Testis (tissue), 3 donors: Measurements from ENCODE around the gene TTC23. TPM values are rescaled to one million over a fixed set of nuclear protein-coding genes. Genes with fewer than 3 reads are reported as not detected.

Experiments
- DNase-seq: peaks from one replicate; pipeline ENCODE4 v3.0.0-alpha.2; 2019
- H3K27ac ChIP-seq, 2 donors: fragments of 200-600 bp; sonication (generic); one replicate each; pipeline ENCODE4 v1.5.1; 2019
- H3K27me3 ChIP-seq: fragments of 200-600 bp; sonication (generic); one replicate; pipeline ENCODE4 v1.5.1; 2019
- H3K36me3 ChIP-seq: fragments of 200-600 bp; sonication (generic); one replicate; pipeline ENCODE4 v1.5.1; 2017; ENCODE audit warnings: low read depth; ENCODE audit errors: missing control alignments
- H3K4me1 ChIP-seq: fragments of 200-600 bp; sonication (generic); one replicate; pipeline ENCODE4 v1.5.1; 2019
- H3K4me3 ChIP-seq, 2 donors: fragments of 200-600 bp; sonication (generic); one replicate each; pipeline ENCODE4 v1.5.1; 2017 to 2019
- H3K9me3 ChIP-seq: fragments of 200-600 bp; sonication (generic); one replicate; pipeline ENCODE4 v1.5.1; 2017
- CTCF ChIP-seq, 3 experiments: fragments of 450-650 bp in 2 of 3; fragments of 200-600 bp in 1 of 3; sonication (generic) in 1 of 3; IDR thresholded peaks; one replicate each; pipeline ENCODE4 v1.5.1; 2016 to 2019; ENCODE audit warnings: antibody characterized with exemption in 3 of 3, mild to moderate bottlenecking in 2 of 3, moderate library complexity in 1 of 3
- POLR2A ChIP-seq: fragments of 450-650 bp; IDR thresholded peaks from one replicate; pipeline ENCODE4 v1.6.1; 2017; ENCODE audit warnings: antibody characterized with exemption, mild to moderate bottlenecking, moderate library complexity
- WGBS, 2 donors: methylation state at CpG; one replicate each; pipeline ENCODE4 v1.1.5; 2018; 5-methylcytosine and 5-hydroxymethylcytosine counted together
- intact Hi-C: fragments of 100-400 bp; cut with DNase I; formaldehyde crosslinking; loops from one replicate; pipeline ENCODE4 v1.15.1; 2023; ENCODE audit warnings: low total_unique reads
- polyA plus RNA-seq: library from polyadenylated mRNA; stranded (reverse); fragments of 350-450 nt; fragmentation: Illumina TruSeq; extraction: RNeasy Lipid Tissue Mini Kit (QIAGEN cat#74804); gene quantifications from one replicate; pipeline ENCODE4 v1.2.3, GENCODE V29; 2014; ENCODE audit warnings: low read depth, low replicate concordance; ENCODE audit not compliant: insufficient read depth
- total RNA-seq, 2 donors: library from RNA; depleted of rRNA; stranded (reverse); fragments of >200 nt; gene quantifications; one replicate each; pipeline ENCODE4 v1.2.3, GENCODE V29; 2016

Gene TTC23
- total and polyA plus RNA-seq, 3 donors from 2014 or later: 26.6 to 40.5 (median 37.2) TPM

GRCh38 chr15:99132122-99132521 is 117.3 kb downstream of the TTC23 start:
- no peak for DNase-seq
- no peaks in the 10 kb centered on the region for H3K27me3 ChIP-seq
- H3K36me3 ChIP-seq: no peaks in the 10 kb centered on the region
- TF ChIP-seq POLR2A (no peak), CTCF (IDR thresholded peaks at IDR 0.05) (no peak)
- no peaks in the 10 kb centered on the region for H3K4me1 ChIP-seq
- H3K4me3 ChIP-seq: no peak overlapping the region
- H3K9me3 ChIP-seq: no peaks in the 10 kb centered on the region
- 98% methylated on average over 4 of the region's 4 CpGs for WGBS, 2 donors
- no peak overlapping the region for H3K27ac ChIP-seq
- intact Hi-C loops: no loop called here

- Histone ChIP-seq H3K27ac (no peak overlapping the region), H3K36me3 (no peaks in the 10 kb centered on the region), H3K9me3 (no peaks in the 10 kb centered on the region), H3K4me1 (no peaks in the 10 kb centered on the region), H3K4me3 (no peak overlapping the region), H3K27me3 (no peaks in the 10 kb centered on the region)
- TF ChIP-seq CTCF (IDR thresholded peaks at IDR 0.05) (no peak), POLR2A (no peak)
- DNase-seq: no peak
- 93 to 95% methylated on average over 17 to 25 of the region's 25 CpGs for WGBS, 2 donors
- intact Hi-C loops: no loop called here
These were observed 117.8 kb downstream of the TTC23 start for GRCh38 chr15:99131441-99132023.

- WGBS, 2 donors: 95 to 96% methylated on average over 30 of the region's 30 CpGs
- peak; percentile 10 for DNase-seq
- intact Hi-C loops: no loop called here
These were observed 118.5 kb downstream of the TTC23 start for GRCh38 chr15:99130765-99131440.

GRCh38 chr15:99130314-99130713 is 119.1 kb downstream of the TTC23 start:
- WGBS, 2 donors: 76 to 83% methylated on average over 13 of the region's 13 CpGs
- Histone ChIP-seq H3K27me3 (no peaks in the 10 kb centered on the region), H3K4me3 (no peak overlapping the region), H3K36me3 (no peaks in the 10 kb centered on the region), H3K4me1 (no peaks in the 10 kb centered on the region), H3K27ac (no peak overlapping the region), H3K9me3 (no peaks in the 10 kb centered on the region)
- intact Hi-C loops: no loop called here
- no peak for DNase-seq
- TF ChIP-seq CTCF (IDR thresholded peaks at IDR 0.05) (no peak), POLR2A (no peak)

More at GRCh38 chr15:99130765-99131440, 118.5 kb downstream of the TTC23 start:
- Histone ChIP-seq H3K27me3 (no peaks in the 10 kb centered on the region), H3K9me3 (no peaks in the 10 kb centered on the region), H3K27ac (no peak overlapping the region), H3K4me1 (no peaks in the 10 kb centered on the region), H3K36me3 (no peaks in the 10 kb centered on the region), H3K4me3 (no peak overlapping the region)
- TF ChIP-seq CTCF (IDR thresholded peaks at IDR 0.05): no peak
- TF ChIP-seq POLR2A: no peak

- 93 to 95% methylated on average over 16 of the region's 16 CpGs for WGBS, 2 donors
- Histone ChIP-seq H3K4me3 (no peak overlapping the region), H3K27me3 (no peaks in the 10 kb centered on the region), H3K9me3 (no peaks in the 10 kb centered on the region), H3K27ac (no peak overlapping the region), H3K36me3 (no peaks in the 10 kb centered on the region), H3K4me1 (no peaks in the 10 kb centered on the region)
- intact Hi-C loops: no loop called here
- DNase-seq: no peak
- no peak for TF ChIP-seq POLR2A
- no peak for TF ChIP-seq CTCF (IDR thresholded peaks at IDR 0.05)
These were observed 119.7 kb downstream of the TTC23 start for GRCh38 chr15:99129644-99130043.
